SK-N-MC (cell line): ENCODE data around the gene B3GNT8.
"Not testable (repeated sequence)": the region's sequence is repeated elsewhere in the genome, so short reads cannot be mapped to it uniquely, and the experiment has no call there.

Experiments
- DNase-seq: peaks from one replicate; pipeline ENCODE4 v3.0.0-alpha.2; 2011; ENCODE audit warnings: low read depth, low spot score
- H3K27ac ChIP-seq: fragments of 200-600 bp; sonication (generic); 2 replicates; pipeline ENCODE4 v1.5.1; 2016; ENCODE audit warnings: mixed run types
- H3K36me3 ChIP-seq: fragments of 200-600 bp; sonication (generic); 2 replicates; pipeline ENCODE4 v1.6.1; 2017; ENCODE audit warnings: antibody characterized with exemption, low read length, mixed read lengths; ENCODE audit not compliant: insufficient read depth
- H3K4me3 ChIP-seq: fragments of 200-600 bp; sonication (generic); 2 replicates; pipeline ENCODE4 v1.5.1; 2016
- H3K9ac ChIP-seq: fragments of 200-600 bp; sonication (generic); 2 replicates; pipeline ENCODE4 v1.8.0; 2017; ENCODE audit warnings: mixed run types, mixed read lengths; ENCODE audit not compliant: insufficient read length
- H3K9me3 ChIP-seq: fragments of 200-600 bp; sonication (generic); 2 replicates; pipeline ENCODE4 v1.6.1; 2017; ENCODE audit warnings: low read depth, mild to moderate bottlenecking, antibody characterized with exemption, low read length, moderate library complexity, mixed read lengths
- EZH2 ChIP-seq: fragments of 200-600 bp; sonication (generic); IDR thresholded peaks from one replicate; pipeline ENCODE4 v1.6.1; 2017; ENCODE audit warnings: antibody characterized with exemption
- FOXP2 ChIP-seq: optimal IDR thresholded peaks from 2 replicates; pipeline ENCODE3; 2011; ENCODE audit warnings: mild to moderate bottlenecking, moderate library complexity; ENCODE audit not compliant: insufficient read depth; ENCODE audit errors: extremely low read length, control extremely low read depth
- POLR2AphosphoS5 ChIP-seq: IDR thresholded peaks from 2 replicates; pipeline ENCODE4 v1.6.1; 2012; ENCODE audit warnings: mild to moderate bottlenecking, low read depth, low read length, borderline replicate concordance

Gene B3GNT8

GRCh38 chr19:41439441-41440222 is 12.5 kb upstream of the B3GNT8 start, which contains the start of gene DMAC2:
Gene DMAC2, minus strand, starts transcription at chr19:41439912. Its CDS starts 13 bp downstream, at chr19:41439899.
- TF ChIP-seq POLR2AphosphoS5 = peak; percentile 95
- TF ChIP-seq EZH2 = no peak
- TF ChIP-seq FOXP2 = peak; percentile 75
- Histone ChIP-seq H3K36me3 (peaks cover 11% of the 10 kb centered on the region; the same call in 1 of the 2 replicates), H3K27ac (peak within 1 kb of the TSS; percentile 97), H3K4me3 (peak within 1 kb of the TSS; percentile 100), H3K9me3 (no peaks in the 10 kb centered on the region), H3K9ac (peak within 1 kb of the TSS; percentile 93)
- peak; percentile 97 for DNase-seq

- H3K27ac ChIP-seq = no peak overlapping the region
- no peak for DNase-seq
These were observed 10.9 kb upstream of the B3GNT8 start for GRCh38 chr19:41437944-41438574.

GRCh38 chr19:41436674-41436951 is 9.4 kb upstream of the B3GNT8 start:
- Histone ChIP-seq H3K36me3 (peaks cover 30% of the 10 kb centered on the region; the same call in 1 of the 2 replicates), H3K27ac (no peak overlapping the region), H3K4me3 (no peak overlapping the region), H3K9me3 (no peaks in the 10 kb centered on the region), H3K9ac (no peak overlapping the region)
- no peak for DNase-seq
- TF ChIP-seq FOXP2 (no peak), EZH2 (no peak), POLR2AphosphoS5 (no peak)

More at GRCh38 chr19:41437944-41438574, 10.9 kb upstream of the B3GNT8 start:
- Histone ChIP-seq H3K9ac (no peak overlapping the region), H3K36me3 (peaks cover 16% of the 10 kb centered on the region; the same call in 1 of the 2 replicates), H3K9me3 (no peaks in the 10 kb centered on the region), H3K4me3 (no peak overlapping the region)
- TF ChIP-seq POLR2AphosphoS5 (no peak), FOXP2 (no peak), EZH2 (no peak)

- Histone ChIP-seq H3K9ac (no peak overlapping the region), H3K4me3 (no peak overlapping the region), H3K9me3 (no peaks in the 10 kb centered on the region), H3K27ac (no peak overlapping the region), H3K36me3 (peaks cover 33% of the 10 kb centered on the region; the same call in 1 of the 2 replicates)
- no peak for TF ChIP-seq FOXP2
- TF ChIP-seq POLR2AphosphoS5 = no peak
- TF ChIP-seq EZH2 = no peak
- DNase-seq = no peak
These were observed 8.9 kb upstream of the B3GNT8 start for GRCh38 chr19:41435936-41436673.

- H3K9me3 ChIP-seq, DNase-seq, H3K27ac ChIP-seq, H3K9ac ChIP-seq, H3K4me3 ChIP-seq: not testable (repeated sequence)
- H3K36me3 ChIP-seq = peaks cover 36% of the 10 kb centered on the region; the same call in 1 of the 2 replicates
These were observed 8.2 kb upstream of the B3GNT8 start for GRCh38 chr19:41435376-41435775.

- Histone ChIP-seq H3K9ac (no peak overlapping the region), H3K27ac (no peak overlapping the region), H3K9me3 (no peaks in the 10 kb centered on the region), H3K36me3 (peaks cover 36% of the 10 kb centered on the region; the same call in 1 of the 2 replicates), H3K4me3 (no peak overlapping the region)
- DNase-seq = no peak
- TF ChIP-seq POLR2AphosphoS5 (no peak), FOXP2 (no peak), EZH2 (no peak)
These were observed 7.3 kb upstream of the B3GNT8 start for GRCh38 chr19:41434450-41434849.

GRCh38 chr19:41433171-41433570 is 6.0 kb upstream of the B3GNT8 start:
- TF ChIP-seq EZH2 (no peak), POLR2AphosphoS5 (no peak)
- Histone ChIP-seq H3K36me3 (peaks cover 36% of the 10 kb centered on the region; the same call in 1 of the 2 replicates), H3K9me3 (no peaks in the 10 kb centered on the region), H3K27ac (no peak overlapping the region), H3K4me3 (no peak overlapping the region), H3K9ac (no peak overlapping the region)
- DNase-seq = no peak

GRCh38 chr19:41431426-41432386 is 4.5 kb upstream of the B3GNT8 start:
- H3K27ac ChIP-seq = 0 out of 2 replicates have a peak overlapping the region, but pooled peaks have one; percentile 42
- no peak for DNase-seq
- no peaks in the 10 kb centered on the region for H3K9me3 ChIP-seq
- no peak overlapping the region for H3K9ac ChIP-seq
- no peak for TF ChIP-seq POLR2AphosphoS5
- TF ChIP-seq FOXP2 = no peak
- TF ChIP-seq EZH2 = no peak
- H3K4me3 ChIP-seq = no peak overlapping the region
- H3K36me3 ChIP-seq = peaks cover 32% of the 10 kb centered on the region; the same call in 1 of the 2 replicates
